Mucosa of descending colon (tissue), 3 donors: ENCODE measurements around the gene MYCBP2. TPM values are rescaled to one million over a fixed set of nuclear protein-coding genes. Genes with fewer than 3 reads are reported as not detected.
A peak's percentile ranks its signal among the peaks of the same experiment; 100 is the strongest.

Experiments used
- ATAC-seq: fragments of 200-7000 bp; cut with Tn5 transposase; one replicate; pipeline ENCODE4 v1.9.1; 2020; ENCODE audit warnings: mild to moderate bottlenecking, moderate library complexity
- DNase-seq, 3 donors: peaks; one replicate each; pipeline ENCODE4 v3.0.0-alpha.2; 2020
- H3K36me3 ChIP-seq: fragments of 200-600 bp; one replicate; pipeline ENCODE4 v1.8.0; 2021; ENCODE audit warnings: low read depth, mild to moderate bottlenecking
- H3K4me1 ChIP-seq: fragments of 200-600 bp; one replicate; pipeline ENCODE4 v1.8.0; 2021; ENCODE audit warnings: low read depth, mild to moderate bottlenecking
- H3K4me3 ChIP-seq: fragments of 200-600 bp; one replicate; pipeline ENCODE4 v1.8.0; 2021; ENCODE audit warnings: mild to moderate bottlenecking
- H3K9me3 ChIP-seq: fragments of 200-600 bp; one replicate; pipeline ENCODE4 v1.8.0; 2021; ENCODE audit warnings: mild to moderate bottlenecking
- CTCF ChIP-seq: fragments of 200-600 bp; IDR thresholded peaks from one replicate; pipeline ENCODE4 v1.8.0; 2022; ENCODE audit warnings: antibody characterized with exemption, mild to moderate bottlenecking
- intact Hi-C, 2 donors: fragments of 100-400 bp; cut with DNase I in 1 of 2; cut with micrococcal nuclease in 1 of 2; formaldehyde crosslinking; loops; one replicate each; pipeline versions ENCODE4 v1.11.0 to v1.11.1; 2022; cut with DNase I, micrococcal nuclease
- total RNA-seq, 3 donors: library from RNA; stranded (reverse); fragmentation: NEBNext Ultra II Directional in 2 of 3; extraction: Animal tissue kit (Norgen Biotek cat#: 25700) in 2 of 3; gene quantifications; one replicate each; pipeline versions ENCODE4 v1.2.1 to v1.2.4, GENCODE V29; 2021 to 2023
- donor health status: DM: no; HTN: no; CAD: no; lungs with moderate emphysema.
- donor health status: DM: no; HTN: no; CAD: no.
- donor health status: DM: no; HTN: yes; CAD: no.

Gene MYCBP2
- total RNA-seq, 3 donors from 2014 or later, result 27.6 to 81.5 (median 46.1) TPM

- intact Hi-C loops, result no loop called here
- Histone ChIP-seq H3K9me3 (no peaks in the 10 kb centered on the region), H3K4me3 (no peak overlapping the region), H3K4me1 (peaks cover 28% of the 10 kb centered on the region), H3K36me3 (no peaks in the 10 kb centered on the region)
- DNase-seq, result no peak
- TF ChIP-seq CTCF, result no peak
- ATAC-seq, result no peak
Measured at GRCh38 chr13:77001540-77001939, 325.4 kb downstream of the MYCBP2 start.

GRCh38 chr13:77000475-77000874 lies 326.4 kb downstream of the MYCBP2 start:
- intact Hi-C loops, result no loop called here
- no peak for TF ChIP-seq CTCF
- H3K36me3 ChIP-seq, result no peaks in the 10 kb centered on the region
- no peak for DNase-seq
- no peaks in the 10 kb centered on the region for H3K9me3 ChIP-seq
- peak; percentile 52 for ATAC-seq
- H3K4me3 ChIP-seq, result no peak overlapping the region
- H3K4me1 ChIP-seq, result peaks cover 28% of the 10 kb centered on the region

Other genes with a start within 250 kb of the MYCBP2 start
- gene SCEL, start 208.6 kb upstream of the MYCBP2 start, total RNA-seq, result 1 to 10 TPM in 2 of 3 donors, under 1 TPM in 1; 0.19 to 1.9 (median 1.4) TPM